Ovary (tissue), 9 donors: ENCODE results near the gene DPH7. TPM values are rescaled to one million over a fixed set of nuclear protein-coding genes. Genes with fewer than 3 reads are reported as not detected.
A peak's percentile ranks its signal among the peaks of the same experiment; 100 is the strongest.

Experiments
- DNase-seq, 5 donors: peaks; one replicate each; pipeline ENCODE4 v3.0.0-alpha.2; 2019 to 2020
- H3K27ac ChIP-seq, 2 donors: fragments of 200-600 bp; one replicate each; pipeline versions ENCODE4 v1.5.1 to v1.8.0; 2019 to 2022
- H3K27me3 ChIP-seq: fragments of 200-600 bp; one replicate; pipeline ENCODE4 v1.8.0; 2022
- H3K36me3 ChIP-seq: fragments of 200-600 bp; sonication (generic); one replicate; pipeline ENCODE4 v1.5.1; 2019
- H3K4me1 ChIP-seq: one replicate; pipeline ENCODE4 v1.8.1; 2013; ENCODE audit warnings: mild to moderate bottlenecking, moderate library complexity; ENCODE audit not compliant: insufficient read depth
- H3K4me3 ChIP-seq: fragments of 200-600 bp; sonication (generic); one replicate; pipeline ENCODE4 v1.5.1; 2017
- H3K9me3 ChIP-seq, 2 donors: fragments of 200-600 bp in 1 of 2; sonication (generic) in 1 of 2; one replicate each; pipeline versions ENCODE4 v1.5.1 to v1.8.1; 2013 to 2019; ENCODE audit warnings: mild to moderate bottlenecking in 1 of 2, moderate library complexity in 1 of 2
- EP300 ChIP-seq: sonication (generic); formaldehyde crosslinking; IDR thresholded peaks from one replicate; pipeline ENCODE4 v1.6.1; 2017; ENCODE audit warnings: antibody characterized with exemption
- POLR2A ChIP-seq: fragments of 450-650 bp; IDR thresholded peaks from one replicate; pipeline ENCODE4 v1.6.1; 2017; ENCODE audit warnings: antibody characterized with exemption, mild to moderate bottlenecking, moderate library complexity
- WGBS, 3 donors: extraction: QIAGEN DNeasy Blood & Tissue Kit in 1 of 3; methylation state at CpG; one replicate each; pipeline versions ENCODE4 v1.1.5 to v1.1.7; 2013 to 2017; 5-methylcytosine and 5-hydroxymethylcytosine counted together
- intact Hi-C, 4 donors: fragments of 100-400 bp; cut with DNase I; formaldehyde crosslinking; loops; one replicate each; pipeline versions ENCODE4 v1.11.0 to v1.15.1; 2022 to 2023
- polyA plus RNA-seq, 2 donors: library from polyadenylated mRNA; stranded (reverse); fragments of 200-250 nt in 1 of 2; fragments of 350-450 nt in 1 of 2; fragmentation: Illumina TruSeq in 1 of 2; extraction: RNeasy Lipid Tissue Mini Kit (QIAGEN cat#74804) in 1 of 2; gene quantifications; one replicate each; pipeline ENCODE4 v1.2.3, GENCODE V29; 2013 to 2014
- total RNA-seq, 7 donors: library from RNA; depleted of rRNA in 2 of 7; stranded (reverse); fragments of >200 nt in 2 of 7; fragmentation: NEBNext Ultra II Directional in 3 of 7; extraction: Animal tissue kit (Norgen Biotek cat#: 25700) in 3 of 7; gene quantifications; one replicate each; pipeline versions ENCODE4 v1.1.0 to v1.2.4, GENCODE V29; 2016 to 2023
- TF ChIP-seq, protein P1 (sequence below), 3 donors: fragments of 450-650 bp in 2 of 3; fragments of 200-600 bp in 1 of 3; IDR thresholded peaks; one replicate each; pipeline versions ENCODE4 v1.5.1 to v1.8.0; 2016 to 2022; ENCODE audit warnings: antibody characterized with exemption in 3 of 3, mild to moderate bottlenecking in 1 of 3
- donor health status: DM: no; HTN: no; CAD: no; lungs with moderate emphysema.
- donor health status: DM: no; HTN: no; CAD: no.
- donor health status: Bipolar disorder and iron deficiency.
- donor health status: DM: yes; HTN: yes; CAD: no.
- donor health status: DM: no; HTN: no; CAD: no.
- donor health status: DM: yes; HTN: yes; CAD: no.

Gene DPH7
- total and polyA plus RNA-seq, 9 donors, result 15.4 to 38.2 (median 33.0) TPM

DNA sequence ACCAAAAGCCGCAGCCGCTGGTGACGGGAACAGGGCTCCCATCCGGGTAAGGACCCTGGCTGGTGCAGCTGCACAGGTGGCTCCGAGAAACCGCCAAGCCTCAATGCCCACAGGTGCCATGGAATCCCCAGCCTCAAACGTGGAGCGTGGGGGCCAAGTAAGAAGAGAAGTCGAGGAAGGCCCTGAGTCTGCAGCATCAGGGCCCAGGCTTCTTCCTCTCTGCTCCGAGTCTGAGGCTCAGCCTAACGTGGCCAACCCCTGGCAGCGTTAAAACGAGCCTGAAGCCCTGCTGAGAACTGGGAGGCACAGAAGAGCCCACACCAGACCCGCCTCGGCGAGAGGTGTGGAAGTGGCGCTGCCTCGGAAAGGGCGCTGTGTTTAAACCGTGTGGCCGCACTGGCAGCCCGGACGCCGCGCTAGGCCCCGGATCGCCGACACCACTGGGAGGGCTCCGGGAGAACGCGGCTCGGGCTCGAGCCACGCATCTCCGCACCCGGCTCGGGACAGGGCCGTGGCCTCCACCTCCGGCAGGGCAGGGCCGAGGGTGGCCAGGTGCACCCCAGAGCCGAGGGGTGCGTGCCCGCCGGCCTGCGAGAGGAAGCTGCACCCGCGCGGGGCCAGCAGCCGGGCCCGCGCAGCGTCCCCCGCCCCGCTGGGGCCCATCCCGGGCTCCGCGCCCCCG, 10.9 kb upstream of the DPH7 start:
- peaks cover 9% of the 10 kb centered on the region for H3K4me1 ChIP-seq
- no peak overlapping the region for H3K27ac ChIP-seq
- intact Hi-C loops, result no loop called here
- H3K36me3 ChIP-seq, result no peaks in the 10 kb centered on the region
- peak overlapping the region; percentile 56 for H3K4me3 ChIP-seq
- 4 to 17% (median 7%) methylated on average over 29 to 58 of the region's 58 CpGs for WGBS, 3 donors
- H3K27me3 ChIP-seq, result no peaks in the 10 kb centered on the region
- no peak for DNase-seq
- no peaks in the 10 kb centered on the region for H3K9me3 ChIP-seq
- TF ChIP-seq POLR2A (no peak), EP300 (no peak)
- TF ChIP-seq, protein P1, sequence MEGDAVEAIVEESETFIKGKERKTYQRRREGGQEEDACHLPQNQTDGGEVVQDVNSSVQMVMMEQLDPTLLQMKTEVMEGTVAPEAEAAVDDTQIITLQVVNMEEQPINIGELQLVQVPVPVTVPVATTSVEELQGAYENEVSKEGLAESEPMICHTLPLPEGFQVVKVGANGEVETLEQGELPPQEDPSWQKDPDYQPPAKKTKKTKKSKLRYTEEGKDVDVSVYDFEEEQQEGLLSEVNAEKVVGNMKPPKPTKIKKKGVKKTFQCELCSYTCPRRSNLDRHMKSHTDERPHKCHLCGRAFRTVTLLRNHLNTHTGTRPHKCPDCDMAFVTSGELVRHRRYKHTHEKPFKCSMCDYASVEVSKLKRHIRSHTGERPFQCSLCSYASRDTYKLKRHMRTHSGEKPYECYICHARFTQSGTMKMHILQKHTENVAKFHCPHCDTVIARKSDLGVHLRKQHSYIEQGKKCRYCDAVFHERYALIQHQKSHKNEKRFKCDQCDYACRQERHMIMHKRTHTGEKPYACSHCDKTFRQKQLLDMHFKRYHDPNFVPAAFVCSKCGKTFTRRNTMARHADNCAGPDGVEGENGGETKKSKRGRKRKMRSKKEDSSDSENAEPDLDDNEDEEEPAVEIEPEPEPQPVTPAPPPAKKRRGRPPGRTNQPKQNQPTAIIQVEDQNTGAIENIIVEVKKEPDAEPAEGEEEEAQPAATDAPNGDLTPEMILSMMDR (IDR thresholded peaks at IDR 0.05), result no peak

DNA sequence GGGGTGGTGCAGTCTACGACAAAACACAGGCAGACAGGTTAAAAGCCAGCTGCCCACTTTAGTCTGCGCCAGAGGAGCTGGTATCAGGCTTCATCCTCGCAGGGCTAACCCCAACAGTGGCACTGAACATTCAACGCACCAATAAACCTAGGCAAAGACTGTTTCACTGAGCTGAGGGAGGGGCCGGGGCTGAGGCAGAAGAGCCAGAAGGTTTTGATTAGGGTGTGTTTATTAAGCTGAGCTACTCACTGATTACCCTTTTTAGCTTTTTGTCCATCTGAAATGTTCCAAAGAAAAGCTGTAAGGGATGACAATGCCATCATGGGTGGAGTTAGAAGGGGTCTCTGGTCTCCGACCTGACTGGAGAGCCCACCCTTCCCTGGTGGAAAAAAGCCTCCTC, 10.2 kb upstream of the DPH7 start:
- 77 to 83% (median 81%) methylated on average over 6 of the region's 6 CpGs for WGBS, 3 donors
- H3K4me1 ChIP-seq, result peaks cover 9% of the 10 kb centered on the region
- no peaks in the 10 kb centered on the region for H3K27me3 ChIP-seq
- H3K4me3 ChIP-seq, result no peak overlapping the region
- no peaks in the 10 kb centered on the region for H3K9me3 ChIP-seq
- intact Hi-C loops, result no loop called here
- no peak for DNase-seq
- H3K27ac ChIP-seq, result no peak overlapping the region
- TF ChIP-seq, protein P1 (IDR thresholded peaks at IDR 0.05), result no peak
- TF ChIP-seq EP300, result no peak
- TF ChIP-seq POLR2A, result no peak
- H3K36me3 ChIP-seq, result no peaks in the 10 kb centered on the region

DNA sequence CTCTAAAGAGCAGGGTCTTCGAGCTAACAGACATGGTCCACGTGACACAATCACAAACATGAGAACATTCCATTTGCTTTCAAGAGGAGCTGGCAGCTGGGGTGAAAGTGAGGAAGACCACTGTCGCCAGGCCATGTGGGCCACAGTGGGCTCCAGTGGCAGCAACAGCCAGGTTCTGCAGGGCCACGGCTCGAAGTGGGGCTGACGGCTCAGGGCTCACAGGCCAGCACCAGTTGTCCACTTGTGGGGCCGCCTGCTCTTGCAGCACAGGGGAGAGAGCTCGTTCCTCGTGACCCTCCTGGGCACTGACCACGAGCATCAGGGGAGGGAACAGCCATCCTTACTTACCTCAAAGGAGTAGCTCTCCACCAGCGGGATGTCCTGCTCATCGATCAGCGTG, 9.6 kb upstream of the DPH7 start:
- H3K36me3 ChIP-seq, result no peaks in the 10 kb centered on the region
- no peak for DNase-seq
- no peaks in the 10 kb centered on the region for H3K27me3 ChIP-seq
- no peaks in the 10 kb centered on the region for H3K9me3 ChIP-seq
- no peak for TF ChIP-seq POLR2A
- TF ChIP-seq, protein P1 (IDR thresholded peaks at IDR 0.05), result no peak
- no peak for TF ChIP-seq EP300
- 79 to 85% (median 85%) methylated on average over 13 of the region's 13 CpGs for WGBS, 3 donors
- H3K4me1 ChIP-seq, result peaks cover 9% of the 10 kb centered on the region
- intact Hi-C loops, result no loop called here
- H3K4me3 ChIP-seq, result no peak overlapping the region
- H3K27ac ChIP-seq, result no peak overlapping the region

DNA sequence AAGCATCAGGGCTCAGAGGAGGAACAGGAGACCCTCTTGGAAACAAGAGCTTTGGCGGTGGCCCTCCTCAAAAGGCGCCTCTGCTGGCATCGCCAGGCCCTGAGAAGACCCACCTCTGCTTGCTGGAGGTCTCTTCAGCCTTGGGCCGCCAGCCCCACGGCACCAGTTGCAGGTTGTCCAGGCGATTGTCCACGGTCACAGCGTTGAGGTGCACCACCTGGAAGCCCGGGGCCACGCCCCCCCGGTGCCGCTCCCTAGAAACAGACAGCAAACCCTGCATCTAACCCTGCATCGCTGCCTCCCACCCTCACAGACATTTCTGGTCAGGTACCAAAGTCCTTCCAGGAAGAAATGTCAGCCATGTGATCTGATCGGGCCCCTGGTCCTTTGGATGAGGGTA, 8.1 kb upstream of the DPH7 start:
- WGBS, 3 donors, result 88 to 92% (median 90%) methylated on average over 14 of the region's 14 CpGs
- H3K9me3 ChIP-seq, result no peaks in the 10 kb centered on the region
- H3K27me3 ChIP-seq, result no peaks in the 10 kb centered on the region
- no peak overlapping the region for H3K4me3 ChIP-seq
- H3K27ac ChIP-seq, result no peak overlapping the region
- H3K4me1 ChIP-seq, result peaks cover 9% of the 10 kb centered on the region
- TF ChIP-seq, protein P1 (IDR thresholded peaks at IDR 0.05), result no peak
- TF ChIP-seq EP300, result no peak
- no peak for TF ChIP-seq POLR2A
- intact Hi-C loops, result no loop called here
- no peak for DNase-seq
- no peaks in the 10 kb centered on the region for H3K36me3 ChIP-seq
